Naive thymus-derived CD4-positive, alpha-beta T cell (primary cell): Measurements from ENCODE around the gene NPPA. TPM values are rescaled to one million over a fixed set of nuclear protein-coding genes. Genes with fewer than 3 reads are reported as not detected.

Source experiments
- ATAC-seq: fragments of 150-1000 bp; cut with Tn5 transposase; 2 replicates; pipeline ENCODE4 v1.10.0; 2021; ENCODE audit warnings: mild to moderate bottlenecking, moderate library complexity
- CTCF ChIA-PET: fragments of 350-600 bp; sonication (Branson Sonifier 250); formaldehyde crosslinking; loops from one replicate; lab custom pipeline; 2021; ENCODE audit warnings: antibody characterized with exemption; lab: Charles Lee
- POLR2A ChIA-PET: fragments of 350-600 bp; sonication (Branson Sonifier 250); formaldehyde crosslinking; loops from one replicate; lab custom pipeline; 2021; ENCODE audit warnings: antibody characterized with exemption, inconsistent platforms; lab: Charles Lee
- DNase-seq, 9 donors: peaks; one replicate each; pipeline versions ENCODE4 v3.0.0 to v3.0.0-alpha.2; 2020 to 2022; ENCODE audit warnings: mixed read lengths in 1 of 9
- H3K27ac ChIP-seq: one replicate; pipeline ENCODE4 v1.7.0; 2013; ENCODE audit warnings: mild to moderate bottlenecking, low read depth, low read length, moderate library complexity
- H3K27me3 ChIP-seq, 2 donors: one replicate each; pipeline ENCODE4 v1.7.0; 2013; ENCODE audit warnings: low read length in 2 of 2, mild to moderate bottlenecking in 2 of 2, moderate library complexity in 2 of 2; ENCODE audit not compliant: control insufficient read depth in 2 of 2, insufficient read depth in 2 of 2
- H3K36me3 ChIP-seq, 3 experiments: 1 replicate in 2 of 3; 2 replicates in 1 of 3; pipeline ENCODE4 v1.7.0; 2013; ENCODE audit warnings: low read length in 3 of 3, mild to moderate bottlenecking in 3 of 3, moderate library complexity in 1 of 3; ENCODE audit not compliant: insufficient read depth in 3 of 3, control insufficient read depth in 2 of 3
- H3K4me1 ChIP-seq, 2 donors: one replicate each; pipeline ENCODE4 v1.7.0; 2013; ENCODE audit warnings: low read length in 2 of 2, mild to moderate bottlenecking in 2 of 2, moderate library complexity in 1 of 2; ENCODE audit not compliant: control insufficient read depth in 2 of 2, insufficient read depth in 2 of 2
- H3K4me3 ChIP-seq: 2 replicates; pipeline ENCODE4 v1.7.0; 2013; ENCODE audit warnings: mild to moderate bottlenecking, low read length
- H3K9me3 ChIP-seq, 3 experiments: 1 replicate in 2 of 3; 2 replicates in 1 of 3; pipeline ENCODE4 v1.7.0; 2013; ENCODE audit warnings: low read length in 3 of 3; ENCODE audit not compliant: control insufficient read depth in 2 of 3
- H3K27ac Mint-ChIP-seq, 9 donors: one replicate each; pipeline ENCODE4 v1.8.0; 2020 to 2022; ENCODE audit warnings: mixed read lengths in 9 of 9, mild to moderate bottlenecking in 8 of 9, moderate library complexity in 5 of 9, inconsistent platforms in 2 of 9
- H3K27me3 Mint-ChIP-seq, 5 donors: one replicate each; pipeline ENCODE4 v1.8.0; 2021 to 2022; ENCODE audit warnings: mixed read lengths in 5 of 5, mild to moderate bottlenecking in 1 of 5
- H3K36me3 Mint-ChIP-seq, 5 donors: one replicate each; pipeline ENCODE4 v1.8.0; 2020 to 2022; ENCODE audit warnings: mixed read lengths in 5 of 5, mild to moderate bottlenecking in 3 of 5, inconsistent platforms in 1 of 5
- H3K4me1 Mint-ChIP-seq, 7 donors: one replicate each; pipeline ENCODE4 v1.8.0; 2020 to 2022; ENCODE audit warnings: mixed read lengths in 7 of 7, mild to moderate bottlenecking in 3 of 7, inconsistent platforms in 1 of 7
- H3K4me3 Mint-ChIP-seq, 10 donors: one replicate each; pipeline ENCODE4 v1.8.0; 2020 to 2022; ENCODE audit warnings: mild to moderate bottlenecking in 10 of 10, mixed read lengths in 10 of 10, moderate library complexity in 6 of 10, inconsistent platforms in 2 of 10
- H3K9me3 Mint-ChIP-seq, 11 donors: one replicate each; pipeline ENCODE4 v1.8.0; 2020 to 2022; ENCODE audit warnings: mixed read lengths in 11 of 11, mild to moderate bottlenecking in 4 of 11, inconsistent platforms in 1 of 11, moderate library complexity in 1 of 11
- intact Hi-C, 2 donors: fragments of 100-400 bp; cut with micrococcal nuclease; formaldehyde crosslinking; loops; one replicate each; pipeline ENCODE4 v1.15.1; 2023
- polyA plus RNA-seq, 2 donors: library from polyadenylated mRNA; unstranded; fragments of 300-500 nt; fragmentation: Illumina TruSeq; gene quantifications; one replicate each; pipeline ENCODE4 v1.2.3, GENCODE V29; 2021
- total RNA-seq, 6 experiments: library from RNA in 5 of 6; stranded (reverse) in 5 of 6; gene quantifications; 1 replicate in 5 of 6; 2 replicates in 1 of 6; pipeline ENCODE4 v1.2.3 and lab custom pipeline; 2021 to 2026

The NPPA gene
- total and polyA plus RNA-seq, 7 experiments from 2014 or later, result not detected

DNA sequence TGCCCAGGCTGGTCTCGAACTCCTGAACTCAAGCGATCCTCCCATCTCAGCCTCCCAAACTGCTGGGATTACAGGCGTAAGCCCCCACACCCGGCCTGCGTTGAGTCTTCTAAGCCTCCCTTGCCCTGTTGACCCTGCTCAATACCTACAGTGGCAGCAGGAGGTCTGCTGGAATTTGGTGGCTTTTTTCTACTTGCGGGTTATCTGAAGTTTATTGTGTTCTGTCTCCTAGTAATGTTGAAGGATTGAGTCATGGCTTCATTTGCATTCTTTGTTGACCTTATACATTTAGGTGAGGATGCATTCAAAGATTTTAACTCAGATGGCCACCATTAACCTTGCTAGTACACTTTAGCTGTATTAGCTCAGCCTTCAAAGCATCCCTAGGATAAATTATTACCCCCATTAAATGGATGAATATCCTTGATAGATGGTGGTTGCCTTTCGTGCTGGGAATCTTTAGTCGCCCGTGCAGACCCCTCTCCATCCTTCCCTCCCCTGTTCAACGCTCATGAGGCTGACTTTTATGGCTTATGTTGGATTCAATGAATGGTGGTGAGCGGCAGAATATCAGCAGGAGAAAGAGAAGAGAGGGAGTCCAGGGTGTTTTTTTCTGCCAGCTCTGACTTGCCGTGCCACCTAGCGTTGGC, 20.9 kb upstream of the NPPA start:
- ChIA-PET CTCF (interaction anchor here (1.5 kb wide), 1 partner anchor 11 kb away, joined by 3 read pairs; no protein-coding TSS in a partner anchor), POLR2A (interaction anchor here (0.7 kb wide), 1 partner anchor 625 kb away, joined by 4 read pairs; no protein-coding TSS in a partner anchor)
- Histone ChIP-seq H3K4me1 (no peaks in the 10 kb centered on the region), H3K27me3 (no peaks in the 10 kb centered on the region), H3K36me3 (no peaks in the 10 kb centered on the region), H3K4me3 (no peak overlapping the region), H3K27ac (no peak overlapping the region), H3K9me3 (no peaks in the 10 kb centered on the region)
- H3K27me3 Mint-ChIP-seq, result peaks cover 5 to 22% (median 16%) of the 10 kb centered on the region in 5 donors
- H3K36me3 Mint-ChIP-seq, result no peaks in the 10 kb centered on the region
- intact Hi-C loops, result no loop called here
- H3K4me3 Mint-ChIP-seq, result no peak overlapping the region
- no peak for DNase-seq
- H3K9me3 Mint-ChIP-seq, result no peaks in the 10 kb centered on the region
- no peak for ATAC-seq
- H3K4me1 Mint-ChIP-seq, result no peaks in the 10 kb centered on the region
- no peak overlapping the region for H3K27ac Mint-ChIP-seq

- intact Hi-C loops, result no loop called here
- Histone ChIP-seq H3K36me3 (no peaks in the 10 kb centered on the region), H3K4me3 (no peak overlapping the region), H3K27me3 (peaks cover 0 to 11% of the 10 kb centered on the region in 2 donors), H3K4me1 (no peaks in the 10 kb centered on the region), H3K9me3 (no peaks in the 10 kb centered on the region), H3K27ac (no peak overlapping the region)
- peaks cover 0 to 4% (median 0%) of the 10 kb centered on the region in 7 donors for H3K4me1 Mint-ChIP-seq
- POLR2A ChIA-PET, result no interaction called here
- H3K9me3 Mint-ChIP-seq, result peaks cover 0 to 7% (median 0%) of the 10 kb centered on the region in 11 donors
- ATAC-seq (no peak), DNase-seq (no peak)
- H3K4me3 Mint-ChIP-seq, result no peak overlapping the region
- H3K36me3 Mint-ChIP-seq, result no peaks in the 10 kb centered on the region
- CTCF ChIA-PET, result interaction anchor here (1.3 kb wide), 1 partner anchor 15 kb away, joined by 3 read pairs; the partner anchor contains the start of gene NPPA
- peaks cover 35 to 47% (median 42%) of the 10 kb centered on the region in 5 donors for H3K27me3 Mint-ChIP-seq
- no peak overlapping the region for H3K27ac Mint-ChIP-seq
These were observed 15.3 kb upstream of the NPPA start for GRCh38 chr1:11862890-11863289.

GRCh38 chr1:11860587-11860986, 13.0 kb upstream of the NPPA start:
- ChIA-PET POLR2A (no interaction called here), CTCF (interaction anchor here (0.6 to 0.7 kb wide), 2 partner anchors 345 to 888 kb away, joined by 3 read pairs; no protein-coding TSS in a partner anchor)
- H3K4me1 Mint-ChIP-seq, result peaks cover 0 to 6% (median 3%) of the 10 kb centered on the region in 7 donors
- H3K4me3 ChIP-seq, result no peak overlapping the region
- intact Hi-C loops, result no loop called here
- no peak for ATAC-seq
- no peak for DNase-seq
- H3K4me1 ChIP-seq, result no peaks in the 10 kb centered on the region
- peak overlapping the region in 1 of 9 donors; percentile 14 for H3K27ac Mint-ChIP-seq
- peaks cover 50 to 66% (median 59%) of the 10 kb centered on the region in 5 donors for H3K27me3 Mint-ChIP-seq
- H3K9me3 Mint-ChIP-seq, result peaks cover 0 to 7% (median 0%) of the 10 kb centered on the region in 11 donors
- no peaks in the 10 kb centered on the region for H3K36me3 Mint-ChIP-seq
- H3K27me3 ChIP-seq, result peaks cover 0 to 14% of the 10 kb centered on the region in 2 donors
- no peaks in the 10 kb centered on the region for H3K36me3 ChIP-seq
- H3K9me3 ChIP-seq, result no peaks in the 10 kb centered on the region
- H3K4me3 Mint-ChIP-seq, result no peak overlapping the region
- H3K27ac ChIP-seq, result no peak overlapping the region

DNA sequence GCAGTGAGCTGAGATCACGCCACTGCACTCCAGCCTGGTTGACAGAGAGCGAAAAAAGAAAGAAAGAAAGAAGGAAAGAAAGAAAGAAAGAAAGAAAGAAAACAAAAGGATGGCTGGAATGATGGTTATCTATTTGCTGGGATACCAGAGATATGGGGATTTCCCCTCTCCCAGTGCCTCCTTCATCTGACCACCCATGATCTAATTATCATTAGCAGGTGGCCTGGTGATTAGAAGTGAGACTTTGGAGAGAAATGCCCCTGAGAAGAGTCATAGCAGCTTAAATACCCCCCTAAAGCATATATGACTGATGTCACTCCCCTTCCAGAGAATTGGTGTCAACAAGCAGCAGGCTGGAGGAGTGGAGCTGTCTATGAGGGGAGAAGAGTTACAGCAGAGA, 12.5 kb upstream of the NPPA start:
- no peak overlapping the region for H3K27ac ChIP-seq
- ATAC-seq (no peak), DNase-seq (no peak)
- H3K36me3 ChIP-seq, result no peaks in the 10 kb centered on the region
- Mint-ChIP-seq H3K27ac (no peak overlapping the region), H3K4me3 (no peak overlapping the region), H3K9me3 (peaks cover 0 to 7% (median 0%) of the 10 kb centered on the region in 11 donors), H3K36me3 (no peaks in the 10 kb centered on the region), H3K4me1 (peaks cover 0 to 6% (median 3%) of the 10 kb centered on the region in 7 donors), H3K27me3 (peaks cover 50 to 66% (median 59%) of the 10 kb centered on the region in 5 donors)
- H3K4me1 ChIP-seq, result no peaks in the 10 kb centered on the region
- H3K27me3 ChIP-seq, result peaks cover 0 to 14% of the 10 kb centered on the region in 2 donors
- intact Hi-C loops, result no loop called here
- ChIA-PET CTCF (no interaction called here), POLR2A (interaction anchor here (0.5 to 1.0 kb wide), 2 partner anchors 47 to 160 kb away, joined by 3 read pairs; no protein-coding TSS in a partner anchor)
- H3K4me3 ChIP-seq, result no peak overlapping the region
- no peaks in the 10 kb centered on the region for H3K9me3 ChIP-seq

GRCh38 chr1:11858968-11859871, 11.6 kb upstream of the NPPA start:
- Mint-ChIP-seq H3K36me3 (no peaks in the 10 kb centered on the region), H3K27ac (no peak overlapping the region), H3K27me3 (peaks cover 54 to 66% (median 64%) of the 10 kb centered on the region in 5 donors), H3K4me1 (peaks cover 0 to 6% (median 3%) of the 10 kb centered on the region in 7 donors), H3K4me3 (no peak overlapping the region), H3K9me3 (peaks cover 0 to 7% (median 0%) of the 10 kb centered on the region in 11 donors)
- H3K27ac ChIP-seq, result no peak overlapping the region
- no peak overlapping the region for H3K4me3 ChIP-seq
- peak; percentile 48 to 76 (median 65) for DNase-seq
- ATAC-seq, result peak; percentile 91
- no peaks in the 10 kb centered on the region for H3K4me1 ChIP-seq
- H3K27me3 ChIP-seq, result peaks cover 0 to 14% of the 10 kb centered on the region in 2 donors
- no peaks in the 10 kb centered on the region for H3K36me3 ChIP-seq
- ChIA-PET POLR2A (interaction anchor here (0.5 to 1.0 kb wide), 2 partner anchors 48 to 161 kb away, joined by 3 read pairs; no protein-coding TSS in a partner anchor), CTCF (no interaction called here)
- no peaks in the 10 kb centered on the region for H3K9me3 ChIP-seq
- intact Hi-C loops, result no loop called here

DNA sequence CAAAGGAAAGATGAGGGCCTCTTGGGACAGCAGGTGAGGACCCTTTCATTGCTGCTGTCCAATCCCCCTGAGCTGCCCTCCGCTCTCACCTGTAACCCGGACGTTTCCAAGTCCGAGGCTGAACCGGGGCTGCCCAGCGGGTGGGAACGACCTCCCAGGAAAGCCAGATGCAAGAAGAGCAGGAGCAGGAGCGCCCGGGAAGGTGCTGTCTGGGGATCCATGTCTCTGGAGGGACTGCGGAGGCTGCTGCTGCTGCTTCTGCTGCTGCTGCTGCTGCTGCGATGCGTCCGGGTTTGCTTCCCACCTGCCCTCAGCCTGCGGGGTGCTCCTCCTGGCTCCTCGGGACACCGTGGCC, 11.0 kb upstream of the NPPA start, which contains the start of gene NPPB:
TSS of gene NPPB (minus strand) at position 333 of the 355 bp plus-strand sequence. CDS start at position 221, 112 bp downstream.
- ChIA-PET CTCF (no interaction called here), POLR2A (no interaction called here)
- no peak within 1 kb of the TSS for H3K4me3 ChIP-seq
- Mint-ChIP-seq H3K36me3 (no peaks in the 10 kb centered on the region), H3K4me3 (no peak within 1 kb of the TSS), H3K27ac (no peak within 1 kb of the TSS), H3K27me3 (peaks cover 57 to 72% (median 66%) of the 10 kb centered on the region in 5 donors), H3K4me1 (peaks cover 0 to 6% (median 3%) of the 10 kb centered on the region in 7 donors), H3K9me3 (peaks cover 0 to 7% (median 0%) of the 10 kb centered on the region in 11 donors)
- H3K27me3 ChIP-seq, result peaks cover 0 to 14% of the 10 kb centered on the region in 2 donors
- intact Hi-C loops, result no loop called here
- no peak for ATAC-seq
- H3K4me1 ChIP-seq, result no peaks in the 10 kb centered on the region
- DNase-seq, result no peak
- H3K36me3 ChIP-seq, result no peaks in the 10 kb centered on the region
- H3K9me3 ChIP-seq, result no peaks in the 10 kb centered on the region
- H3K27ac ChIP-seq, result no peak within 1 kb of the TSS
